GM23338 (cell line): Measurements from ENCODE around the gene AIF1L.

Experiments
- CREB1 ChIP-seq: fragments of 250-450 bp; sonication (Bioruptor Pico); IDR thresholded peaks from 2 replicates; pipeline ENCODE4 v1.5.0; 2020; ENCODE audit warnings: low read depth, mild to moderate bottlenecking, moderate library complexity
- CTCF ChIP-seq, 2 experiments: fragments of 200-600 bp in 1 of 2; sonication (generic) in 1 of 2; conservative IDR thresholded peaks; 2 replicates each; pipeline versions ENCODE4 v1.5.1 to v1.6.1; 2016 to 2017; ENCODE audit warnings: antibody characterized with exemption in 2 of 2, low read depth in 2 of 2, mild to moderate bottlenecking in 2 of 2, moderate library complexity in 1 of 2
- EZH2 ChIP-seq: fragments of 200-600 bp; sonication (generic); IDR thresholded peaks from one replicate; pipeline ENCODE4 v1.8.0; 2017; ENCODE audit warnings: antibody characterized with exemption, mild to moderate bottlenecking, low read depth; ENCODE audit not compliant: unreplicated experiment
- EZH2phosphoT487 ChIP-seq: fragments of 200-600 bp; sonication (generic); IDR thresholded peaks from one replicate; pipeline ENCODE4 v1.8.1; 2018; ENCODE audit warnings: antibody characterized with exemption; ENCODE audit not compliant: unreplicated experiment
- JUNB ChIP-seq: IDR thresholded peaks from one replicate; pipeline ENCODE4 v1.6.1; 2016; ENCODE audit warnings: antibody characterized with exemption; ENCODE audit not compliant: unreplicated experiment
- NANOG ChIP-seq: IDR thresholded peaks from 2 replicates; pipeline ENCODE4 v1.6.1; 2016; ENCODE audit warnings: antibody characterized with exemption, borderline replicate concordance
- POLR2AphosphoS5 ChIP-seq: IDR thresholded peaks from 2 replicates; pipeline ENCODE4 v1.6.1; 2016; ENCODE audit warnings: antibody characterized with exemption, low read depth
- STAT1 ChIP-seq: IDR thresholded peaks from one replicate; pipeline ENCODE4 v1.6.1; 2016; ENCODE audit warnings: antibody characterized with exemption; ENCODE audit not compliant: unreplicated experiment
- ZNF114 ChIP-seq: fragments of 250-450 bp; sonication (Bioruptor Pico); IDR thresholded peaks from 2 replicates; pipeline ENCODE4 v1.5.0; 2020; ENCODE audit warnings: mild to moderate bottlenecking, moderate library complexity
- ZNF331 ChIP-seq: fragments of 250-450 bp; sonication (Bioruptor Pico); IDR thresholded peaks from 2 replicates; pipeline ENCODE4 v1.5.0; 2020; ENCODE audit warnings: low read depth, mild to moderate bottlenecking, moderate library complexity
- TF ChIP-seq, protein P1 (sequence below): IDR thresholded peaks from one replicate; pipeline ENCODE4 v1.6.1; 2018; ENCODE audit warnings: antibody characterized with exemption; ENCODE audit not compliant: unreplicated experiment

GRCh38 chr9:131062969-131063368 lies 33.4 kb upstream of the AIF1L start:
- TF ChIP-seq CTCF (conservative IDR thresholded peaks at IDR 0.05; ENCODE audit: low read depth in 2 of 2), result no peak
- no peak for TF ChIP-seq JUNB
- no peak for TF ChIP-seq EZH2
- TF ChIP-seq STAT1, result no peak
- TF ChIP-seq ZNF331 (CRISPR knock-in tag), result no peak
- TF ChIP-seq, protein P1, sequence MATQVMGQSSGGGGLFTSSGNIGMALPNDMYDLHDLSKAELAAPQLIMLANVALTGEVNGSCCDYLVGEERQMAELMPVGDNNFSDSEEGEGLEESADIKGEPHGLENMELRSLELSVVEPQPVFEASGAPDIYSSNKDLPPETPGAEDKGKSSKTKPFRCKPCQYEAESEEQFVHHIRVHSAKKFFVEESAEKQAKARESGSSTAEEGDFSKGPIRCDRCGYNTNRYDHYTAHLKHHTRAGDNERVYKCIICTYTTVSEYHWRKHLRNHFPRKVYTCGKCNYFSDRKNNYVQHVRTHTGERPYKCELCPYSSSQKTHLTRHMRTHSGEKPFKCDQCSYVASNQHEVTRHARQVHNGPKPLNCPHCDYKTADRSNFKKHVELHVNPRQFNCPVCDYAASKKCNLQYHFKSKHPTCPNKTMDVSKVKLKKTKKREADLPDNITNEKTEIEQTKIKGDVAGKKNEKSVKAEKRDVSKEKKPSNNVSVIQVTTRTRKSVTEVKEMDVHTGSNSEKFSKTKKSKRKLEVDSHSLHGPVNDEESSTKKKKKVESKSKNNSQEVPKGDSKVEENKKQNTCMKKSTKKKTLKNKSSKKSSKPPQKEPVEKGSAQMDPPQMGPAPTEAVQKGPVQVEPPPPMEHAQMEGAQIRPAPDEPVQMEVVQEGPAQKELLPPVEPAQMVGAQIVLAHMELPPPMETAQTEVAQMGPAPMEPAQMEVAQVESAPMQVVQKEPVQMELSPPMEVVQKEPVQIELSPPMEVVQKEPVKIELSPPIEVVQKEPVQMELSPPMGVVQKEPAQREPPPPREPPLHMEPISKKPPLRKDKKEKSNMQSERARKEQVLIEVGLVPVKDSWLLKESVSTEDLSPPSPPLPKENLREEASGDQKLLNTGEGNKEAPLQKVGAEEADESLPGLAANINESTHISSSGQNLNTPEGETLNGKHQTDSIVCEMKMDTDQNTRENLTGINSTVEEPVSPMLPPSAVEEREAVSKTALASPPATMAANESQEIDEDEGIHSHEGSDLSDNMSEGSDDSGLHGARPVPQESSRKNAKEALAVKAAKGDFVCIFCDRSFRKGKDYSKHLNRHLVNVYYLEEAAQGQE, result no peak
- TF ChIP-seq CREB1, result no peak
- TF ChIP-seq EZH2phosphoT487, result no peak
- TF ChIP-seq ZNF114, result no peak
- no peak for TF ChIP-seq POLR2AphosphoS5
- no peak for TF ChIP-seq NANOG
